Stimulated activated CD8-positive, alpha-beta memory T cell treated with anti-CD3 and anti-CD28 coated beads, Interleukin-2, amount 100 ng/mL, for 48 hours (primary cell): Measurements from ENCODE around the gene ZBTB42.
"Not testable (repeated sequence)": the region's sequence is repeated elsewhere in the genome, so short reads cannot be mapped to it uniquely, and the experiment has no call there.

Source experiments
- DNase-seq, 2 donors: peaks; one replicate each; pipeline ENCODE4 v3.0.0-alpha.2; 2020; ENCODE audit warnings: low read depth in 2 of 2

Gene ZBTB42

GRCh38 chr14:104806625-104807465 is 5.9 kb downstream of the ZBTB42 start:
- no peak for DNase-seq

GRCh38 chr14:104808456-104808855 is 7.6 kb downstream of the ZBTB42 start:
- DNase-seq, result no peak

- no peak for DNase-seq
Measured at GRCh38 chr14:104810316-104810715, 9.4 kb downstream of the ZBTB42 start.

GRCh38 chr14:104813286-104813685 is 12.4 kb downstream of the ZBTB42 start:
- DNase-seq, result no peak

GRCh38 chr14:104814701-104815100 is 13.8 kb downstream of the ZBTB42 start:
- DNase-seq, result not testable (repeated sequence)

- DNase-seq, result no peak
Measured at GRCh38 chr14:104816616-104816884, 15.6 kb downstream of the ZBTB42 start.

- DNase-seq, result no peak
Measured at GRCh38 chr14:104817930-104818713, 17.2 kb downstream of the ZBTB42 start.

- no peak for DNase-seq
Measured at GRCh38 chr14:104818714-104819161, 17.8 kb downstream of the ZBTB42 start.

GRCh38 chr14:104819361-104819781 is 18.5 kb downstream of the ZBTB42 start:
- no peak for DNase-seq

- DNase-seq, result no peak
Measured at GRCh38 chr14:104820669-104821228, 19.8 kb downstream of the ZBTB42 start.

GRCh38 chr14:104821229-104821945 is 20.5 kb downstream of the ZBTB42 start:
- no peak for DNase-seq

- DNase-seq, result no peak
Measured at GRCh38 chr14:104821971-104822608, 21.2 kb downstream of the ZBTB42 start.

GRCh38 chr14:104822821-104823615 is 22.1 kb downstream of the ZBTB42 start:
- DNase-seq, result no peak

GRCh38 chr14:104824353-104824997 is 23.6 kb downstream of the ZBTB42 start:
- DNase-seq, result no peak

- peak; percentile 91 to 95 for DNase-seq
Measured at GRCh38 chr14:104826189-104826860, 25.4 kb downstream of the ZBTB42 start.

GRCh38 chr14:104826861-104827176 is 25.9 kb downstream of the ZBTB42 start:
- no peak for DNase-seq

GRCh38 chr14:104827177-104828055 is 26.5 kb downstream of the ZBTB42 start:
- DNase-seq, result peak; percentile 23 to 31

- DNase-seq, result no peak
Measured at GRCh38 chr14:104830781-104831180, 29.9 kb downstream of the ZBTB42 start.
